GM12878 (cell line): ENCODE data around the gene PARP6. TPM values are rescaled to one million over a fixed set of nuclear protein-coding genes. Genes with fewer than 3 reads are reported as not detected.

ENCODE experiments used
- ATAC-seq: fragments of 200-7000 bp; cut with Tn5 transposase; 3 replicates; pipeline ENCODE4 v1.9.1; 2020; ENCODE audit warnings: mild to moderate bottlenecking, moderate library complexity
- BruUV-seq: library from RNA; stranded (reverse); fragments of 400-500 nt; replicated peaks from 2 replicates; lab custom pipeline; 2021; lab: Mats Ljungman, UMichigan
- CTCF ChIA-PET: fragments of 300-600 bp; sonication (Branson Sonifier 250); formaldehyde crosslinking; extraction: SDS; loops from one replicate; lab custom pipeline; 2021; ENCODE audit warnings: inconsistent platforms; lab: Yijun Ruan, JAX
- POLR2A ChIA-PET: fragments of 350-600 bp; formaldehyde crosslinking; extraction: SDS; loops from one replicate; lab custom pipeline; 2021; ENCODE audit warnings: inconsistent platforms; lab: Charles Lee
- RAD21 ChIA-PET: fragments of 300-600 bp; sonication (Branson Sonifier 250); formaldehyde crosslinking; loops from one replicate; lab custom pipeline; 2023; ENCODE audit warnings: antibody characterized with exemption; ENCODE audit not compliant: unreplicated experiment; lab: Charles Lee
- SMC1A ChIA-PET: fragments of 300-600 bp; sonication (Branson Sonifier 250); formaldehyde crosslinking; loops from one replicate; lab custom pipeline; 2023; ENCODE audit not compliant: unreplicated experiment, uncharacterized antibody; lab: Charles Lee
- DNase-seq: peaks from one replicate; pipeline ENCODE4 v3.0.0-alpha.2; 2011; ENCODE audit warnings: low read depth, low spot score
- FAIRE-seq: peaks from 3 replicates; lab custom pipeline; 2011; peaks lifted over from hg19 to GRCh38; lab: Jason Lieb, UNC
- H2AFZ ChIP-seq: 2 replicates; pipeline ENCODE4 v1.6.0; 2011; ENCODE audit warnings: low read depth, low read length, control low read depth; ENCODE audit not compliant: control insufficient read depth
- H3K27ac ChIP-seq: 2 replicates; pipeline ENCODE4 v1.5.1; 2011; ENCODE audit warnings: control low read depth; ENCODE audit not compliant: control insufficient read depth, insufficient read depth
- H3K27me3 ChIP-seq, 2 experiments: replicated peaks in 1 of 2; 2 replicates each; pipeline versions ENCODE4 v1.6.0 to v1.6.1; 2011; ENCODE audit warnings: low read length in 1 of 2; ENCODE audit not compliant: control insufficient read depth in 2 of 2, insufficient read depth in 2 of 2
- H3K36me3 ChIP-seq, 2 experiments: 2 replicates each; pipeline ENCODE4 v1.5.1; 2011; ENCODE audit warnings: low read length in 1 of 2; ENCODE audit not compliant: control insufficient read depth in 2 of 2, insufficient read depth in 2 of 2
- H3K4me1 ChIP-seq: 2 replicates; pipeline ENCODE4 v1.6.1; 2011; ENCODE audit warnings: mild to moderate bottlenecking, low read length, moderate library complexity, mixed read lengths; ENCODE audit not compliant: control insufficient read depth, insufficient read depth
- H3K4me2 ChIP-seq: 2 replicates; pipeline ENCODE4 v1.6.0; 2011; ENCODE audit warnings: control low read depth; ENCODE audit not compliant: control insufficient read depth, insufficient read depth
- H3K4me3 ChIP-seq: fragments of 200-600 bp; sonication (generic); 2 replicates; pipeline ENCODE4 v1.5.1; 2016
- H3K79me2 ChIP-seq: 2 replicates; pipeline ENCODE4 v1.6.0; 2011; ENCODE audit warnings: low read length; ENCODE audit not compliant: control insufficient read depth, insufficient read depth
- H3K9ac ChIP-seq: 2 replicates; pipeline ENCODE4 v1.8.0; 2011; ENCODE audit warnings: low read length, control low read depth, mixed read lengths; ENCODE audit not compliant: control insufficient read depth, insufficient read depth
- H3K9me3 ChIP-seq: replicated peaks from 3 replicates; pipeline ENCODE4 v1.5.1; 2011; ENCODE audit warnings: mild to moderate bottlenecking, low read length; ENCODE audit not compliant: control insufficient read depth, insufficient read depth
- H4K20me1 ChIP-seq: 2 replicates; pipeline ENCODE4 v1.6.0; 2011; ENCODE audit not compliant: control insufficient read depth, insufficient read depth
- ATF7 ChIP-seq: fragments of 450-650 bp; IDR thresholded peaks from 2 replicates; pipeline ENCODE4 v1.6.1; 2016; ENCODE audit warnings: low read depth, mild to moderate bottlenecking
- BHLHE40 ChIP-seq, 2 experiments: fragments of 450-650 bp in 1 of 2; IDR thresholded peaks; 2 replicates each; pipeline ENCODE4 v1.6.1; 2011 to 2017; ENCODE audit warnings: low read depth in 2 of 2, borderline replicate concordance in 1 of 2, improper control_type of control experiment in 1 of 2, low read length in 1 of 2, mild to moderate bottlenecking in 1 of 2
- CREB1 ChIP-seq: IDR thresholded peaks from 2 replicates; pipeline ENCODE4 v1.6.1; 2012; ENCODE audit warnings: low read depth, mild to moderate bottlenecking, inconsistent platforms
- CREM ChIP-seq: IDR thresholded peaks from 2 replicates; pipeline ENCODE4 v1.6.1; 2014; ENCODE audit warnings: antibody characterized with exemption, low read depth
- IKZF2 ChIP-seq, 2 experiments: fragments of 450-650 bp; IDR thresholded peaks; 2 replicates each; pipeline ENCODE4 v1.6.1; 2017; ENCODE audit warnings: mild to moderate bottlenecking in 2 of 2, moderate library complexity in 2 of 2
- KLF5 ChIP-seq: fragments of 450-650 bp; IDR thresholded peaks from 2 replicates; pipeline ENCODE4 v1.6.1; 2014; ENCODE audit warnings: mild to moderate bottlenecking; ENCODE audit not compliant: partially characterized antibody
- MXI1 ChIP-seq: fragments of 150-350 bp; IDR thresholded peaks from 2 replicates; pipeline ENCODE4 v1.6.1; 2011; ENCODE audit warnings: low read depth, mild to moderate bottlenecking, inconsistent platforms, low read length, improper control_type of control experiment
- NFXL1 ChIP-seq: fragments of 450-650 bp; IDR thresholded peaks from 2 replicates; pipeline ENCODE4 v1.6.1; 2017; ENCODE audit warnings: antibody characterized with exemption, mild to moderate bottlenecking, borderline replicate concordance
- PAX5 ChIP-seq: IDR thresholded peaks from 2 replicates; pipeline ENCODE4 v1.6.1; 2011; ENCODE audit warnings: low read depth, low read length, borderline replicate concordance
- RAD51 ChIP-seq: fragments of 450-650 bp; IDR thresholded peaks from 2 replicates; pipeline ENCODE4 v1.6.1; 2016; ENCODE audit warnings: moderate library complexity, mild to moderate bottlenecking, inconsistent platforms
- RCOR1 ChIP-seq: conservative IDR thresholded peaks from 2 replicates; pipeline ENCODE4 v1.6.1; 2012; ENCODE audit warnings: low read depth, low read length, improper control_type of control experiment
- TCF12 ChIP-seq: IDR thresholded peaks from 2 replicates; pipeline ENCODE4 v1.6.1; 2011; ENCODE audit warnings: low read depth, mild to moderate bottlenecking, low read length
- ZNF384 ChIP-seq: IDR thresholded peaks from 2 replicates; pipeline ENCODE4 v1.6.1; 2012; ENCODE audit warnings: low read depth, mild to moderate bottlenecking, low read length, improper control_type of control experiment, borderline replicate concordance
- ZZZ3 ChIP-seq: IDR thresholded peaks from 2 replicates; pipeline ENCODE4 v1.6.1; 2011; ENCODE audit warnings: low read depth; ENCODE audit not compliant: control insufficient read depth, insufficient read length
- WGBS: methylation state at CpG from one replicate; pipeline ENCODE4 v1.1.6; 2016; ENCODE audit warnings: low lambda C conversion rate; ENCODE audit not compliant: insufficient replicate concordance, insufficient coverage; ENCODE audit errors: missing lambda C conversion rate; 5-methylcytosine and 5-hydroxymethylcytosine counted together
- in situ Hi-C: fragments of 300-500 bp; cut with MboI; formaldehyde crosslinking; loops from 9 replicates; pipeline ENCODE4 v1.14.3; 2018; ENCODE audit warnings: mixed read lengths
- intact Hi-C: fragments of 100-400 bp; cut with micrococcal nuclease; formaldehyde crosslinking; loops from one replicate; pipeline ENCODE4 v1.14.2; 2022; ENCODE audit not compliant: unreplicated experiment
- polyA plus RNA-seq, 11 experiments: library from polyadenylated mRNA; depleted of rRNA in 4 of 11; unstranded in 6 of 11; stranded (reverse) in 5 of 11; fragments of >200 nt; fragmentation: Nextera tagmentation in 4 of 11; fragmentation: Illumina TruSeq in 1 of 11; extraction: Ambion mirVana in 4 of 11; extraction: Trizol in 1 of 11; gene quantifications; 1 replicate in 1 of 11; 2 replicates in 10 of 11; pipeline versions ENCODE4 v1.2.1 to v1.2.3, GENCODE V29; 2011 to 2016; ENCODE audit warnings: inconsistent platforms in 2 of 11, missing spikeins in 2 of 11, low read depth in 1 of 11
- total RNA-seq, 4 experiments: library from RNA; depleted of rRNA in 3 of 4; stranded (reverse); fragments of >200 nt in 3 of 4; fragmentation: Illumina TruSeq in 1 of 4; extraction: Trizol in 1 of 4; gene quantifications; 2 replicates each; pipeline versions ENCODE4 v1.2.1 to v1.2.3, GENCODE V29; 2013 to 2021
- TF ChIP-seq, protein P1 (sequence below): fragments of 450-650 bp; IDR thresholded peaks from 2 replicates; pipeline ENCODE4 v1.6.1; 2016; ENCODE audit warnings: mild to moderate bottlenecking
- TF ChIP-seq, protein P2 (sequence below): fragments of 450-650 bp; IDR thresholded peaks from 2 replicates; pipeline ENCODE4 v1.6.1; 2014; ENCODE audit warnings: mild to moderate bottlenecking
- TF ChIP-seq, protein P3 (sequence below): fragments of 450-650 bp; conservative IDR thresholded peaks from 2 replicates; pipeline ENCODE4 v1.6.1; 2017; ENCODE audit warnings: mild to moderate bottlenecking, moderate library complexity

PARP6 gene
- total and polyA plus RNA-seq, 10 of the 15 experiments (the other 5 are each of a cell fraction or from before 2014, with no cell fraction given), result 14.3 to 73.5 (median 26.9) TPM

DNA sequence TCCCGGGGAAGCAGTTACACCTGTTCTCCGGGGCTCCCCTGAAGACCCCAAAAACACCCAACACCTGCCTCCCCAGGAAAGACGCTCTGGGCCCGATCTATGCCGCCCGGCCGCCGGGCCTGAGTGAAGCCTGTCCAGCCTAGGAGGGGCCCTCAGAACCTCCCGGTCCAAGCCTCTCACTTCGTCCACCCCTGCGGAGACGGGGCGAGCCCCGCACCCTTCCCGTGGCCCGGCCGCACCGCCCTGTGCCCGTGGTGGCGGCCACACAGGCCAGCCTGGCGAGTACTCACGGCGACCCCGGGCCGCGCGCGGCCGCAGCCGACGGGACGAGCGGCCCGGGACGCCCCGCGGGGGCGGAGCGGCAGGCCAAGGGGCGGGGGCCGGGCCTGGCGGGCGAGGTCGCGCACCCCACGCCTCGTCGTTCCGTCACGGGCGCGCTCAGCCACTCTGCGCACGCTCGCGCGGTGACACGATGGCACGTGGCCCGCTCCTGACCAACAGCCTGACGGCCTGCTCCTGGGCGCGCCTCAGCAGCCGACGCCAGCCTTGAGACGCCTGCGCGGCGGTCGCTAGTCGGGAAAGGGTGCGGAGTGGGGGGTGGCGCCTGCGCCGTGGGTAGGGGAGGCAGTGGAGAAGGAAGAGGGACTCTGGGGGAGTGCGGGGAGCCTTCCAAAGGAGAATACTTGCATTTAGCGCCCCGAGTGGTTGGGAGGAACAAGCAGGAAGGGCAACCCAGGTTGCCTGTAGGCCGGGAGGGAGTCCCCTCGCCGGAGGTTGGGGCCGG lies at the start of gene PARP6 (continued):
- TF ChIP-seq RAD51, result peak; percentile 72
- TF ChIP-seq, protein P1, sequence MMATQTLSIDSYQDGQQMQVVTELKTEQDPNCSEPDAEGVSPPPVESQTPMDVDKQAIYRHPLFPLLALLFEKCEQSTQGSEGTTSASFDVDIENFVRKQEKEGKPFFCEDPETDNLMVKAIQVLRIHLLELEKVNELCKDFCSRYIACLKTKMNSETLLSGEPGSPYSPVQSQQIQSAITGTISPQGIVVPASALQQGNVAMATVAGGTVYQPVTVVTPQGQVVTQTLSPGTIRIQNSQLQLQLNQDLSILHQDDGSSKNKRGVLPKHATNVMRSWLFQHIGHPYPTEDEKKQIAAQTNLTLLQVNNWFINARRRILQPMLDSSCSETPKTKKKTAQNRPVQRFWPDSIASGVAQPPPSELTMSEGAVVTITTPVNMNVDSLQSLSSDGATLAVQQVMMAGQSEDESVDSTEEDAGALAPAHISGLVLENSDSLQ, result no peak
- TF ChIP-seq ZNF384, result no peak
- no peak for TF ChIP-seq NFXL1

DNA sequence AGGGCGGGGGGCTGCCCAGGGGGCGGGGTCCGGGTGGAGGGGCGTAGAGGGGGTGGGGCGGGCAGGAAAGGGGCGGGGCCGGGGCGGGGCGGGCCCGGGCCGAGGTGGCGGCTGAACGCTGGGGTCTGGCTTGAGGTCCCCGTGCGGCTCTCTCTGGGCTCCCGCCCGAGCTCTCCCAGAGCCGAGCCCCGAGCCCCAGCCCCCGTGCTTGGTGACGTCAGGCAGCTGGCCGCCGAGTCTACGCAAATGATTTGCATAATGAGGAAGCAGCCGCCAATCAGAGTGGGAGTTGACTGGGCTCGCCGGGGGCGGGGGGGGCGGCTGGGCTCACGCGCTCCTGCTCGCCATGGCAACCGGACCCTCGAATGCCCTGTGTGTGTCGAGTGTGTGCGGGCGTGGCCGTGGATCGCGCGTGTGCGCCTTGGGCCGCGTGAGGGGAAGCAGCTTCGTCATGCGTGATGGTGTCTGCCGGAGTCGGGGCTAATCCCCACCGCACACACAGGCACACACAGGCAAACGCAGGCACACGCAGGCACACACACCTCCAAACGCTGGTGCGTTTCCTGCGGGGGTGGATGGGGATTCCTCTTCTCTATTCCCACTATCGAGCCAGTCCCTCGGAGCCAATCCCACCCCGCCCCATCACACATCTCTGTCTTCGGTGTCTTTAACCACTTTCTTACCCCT lies 47.8 kb upstream of the PARP6 start, which contains the start of gene CELF6:
Gene CELF6 (minus strand): TSS at position 173 of the 687 bp plus-strand sequence. CDS start 283 bp downstream, outside the sequence.
- ChIA-PET RAD21 (no interaction called here), POLR2A (no interaction called here), CTCF (interaction anchor here (1.1 kb wide), 1 partner anchor 7 kb away, joined by 4 read pairs; no protein-coding TSS in a partner anchor), SMC1A (interaction anchor here (1.0 kb wide), 1 partner anchor 11 kb away, joined by 5 read pairs; no protein-coding TSS in a partner anchor)
- no peaks in the 10 kb centered on the region for H3K36me3 ChIP-seq
- H3K4me2 ChIP-seq, result peak within 1 kb of the TSS; percentile 98
- FAIRE-seq (peak; percentile 47), ATAC-seq (peak; percentile 88), DNase-seq (peak; percentile 8)
- no peaks in the 10 kb centered on the region for H4K20me1 ChIP-seq
- peak within 1 kb of the TSS; percentile 81 for H2AFZ ChIP-seq
- in situ Hi-C loops (no loop called here), intact Hi-C loops (no loop called here)
- 3% methylated on average over 40 of the region's 58 CpGs for WGBS
- H3K4me1 ChIP-seq, result 0 out of 2 replicates have a peak, but pooled peaks cover 2% of the 10 kb centered on the region
- peak within 1 kb of the TSS; percentile 24 for H3K9ac ChIP-seq
- H3K4me3 ChIP-seq, result peak within 1 kb of the TSS; percentile 60
- no peak within 1 kb of the TSS for H3K27ac ChIP-seq
- H3K79me2 ChIP-seq, result no peaks in the 10 kb centered on the region
- H3K9me3 ChIP-seq, result no peaks in the 10 kb centered on the region; the same call in 2 of the 3 replicates
- H3K27me3 ChIP-seq, result no peaks in the 10 kb centered on the region
- no TSS peak for BruUV-seq
- peak in 1 of 2 experiments; percentile 58; a peak in 1 of 4 replicates for TF ChIP-seq IKZF2 (IDR thresholded peaks at IDR 0.05)
- TF ChIP-seq, protein P2, sequence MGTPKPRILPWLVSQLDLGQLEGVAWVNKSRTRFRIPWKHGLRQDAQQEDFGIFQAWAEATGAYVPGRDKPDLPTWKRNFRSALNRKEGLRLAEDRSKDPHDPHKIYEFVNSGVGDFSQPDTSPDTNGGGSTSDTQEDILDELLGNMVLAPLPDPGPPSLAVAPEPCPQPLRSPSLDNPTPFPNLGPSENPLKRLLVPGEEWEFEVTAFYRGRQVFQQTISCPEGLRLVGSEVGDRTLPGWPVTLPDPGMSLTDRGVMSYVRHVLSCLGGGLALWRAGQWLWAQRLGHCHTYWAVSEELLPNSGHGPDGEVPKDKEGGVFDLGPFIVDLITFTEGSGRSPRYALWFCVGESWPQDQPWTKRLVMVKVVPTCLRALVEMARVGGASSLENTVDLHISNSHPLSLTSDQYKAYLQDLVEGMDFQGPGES, result no peak
- TF ChIP-seq ZZZ3, result no peak
- peak; percentile 75 for TF ChIP-seq MXI1
- TF ChIP-seq CREM, result peak; percentile 44; the same call in 1 of the 2 replicates
- TF ChIP-seq ATF7, result 0 out of 2 replicates have a peak, but pooled peaks have one; percentile 29
- TF ChIP-seq PAX5, result peak; percentile 64; the same call in 1 of the 2 replicates
- TF ChIP-seq, protein P3, sequence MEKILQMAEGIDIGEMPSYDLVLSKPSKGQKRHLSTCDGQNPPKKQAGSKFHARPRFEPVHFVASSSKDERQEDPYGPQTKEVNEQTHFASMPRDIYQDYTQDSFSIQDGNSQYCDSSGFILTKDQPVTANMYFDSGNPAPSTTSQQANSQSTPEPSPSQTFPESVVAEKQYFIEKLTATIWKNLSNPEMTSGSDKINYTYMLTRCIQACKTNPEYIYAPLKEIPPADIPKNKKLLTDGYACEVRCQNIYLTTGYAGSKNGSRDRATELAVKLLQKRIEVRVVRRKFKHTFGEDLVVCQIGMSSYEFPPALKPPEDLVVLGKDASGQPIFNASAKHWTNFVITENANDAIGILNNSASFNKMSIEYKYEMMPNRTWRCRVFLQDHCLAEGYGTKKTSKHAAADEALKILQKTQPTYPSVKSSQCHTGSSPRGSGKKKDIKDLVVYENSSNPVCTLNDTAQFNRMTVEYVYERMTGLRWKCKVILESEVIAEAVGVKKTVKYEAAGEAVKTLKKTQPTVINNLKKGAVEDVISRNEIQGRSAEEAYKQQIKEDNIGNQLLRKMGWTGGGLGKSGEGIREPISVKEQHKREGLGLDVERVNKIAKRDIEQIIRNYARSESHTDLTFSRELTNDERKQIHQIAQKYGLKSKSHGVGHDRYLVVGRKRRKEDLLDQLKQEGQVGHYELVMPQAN, result 0 out of 2 replicates have a peak, but pooled peaks have one; percentile 37
- peak; percentile 84 for TF ChIP-seq CREB1
- TF ChIP-seq BHLHE40 (IDR thresholded peaks at IDR 0.05; ENCODE audit: borderline replicate concordance in 1 of 2, low read depth in 2 of 2, low read length in 1 of 2), result peak; percentile 62 to 87; a peak in 3 of 4 replicates
- no peak for TF ChIP-seq RCOR1
- TF ChIP-seq KLF5, result no peak
- 0 out of 2 replicates have a peak, but pooled peaks have one; percentile 16 for TF ChIP-seq TCF12
